HFFc6 (cell line): Measurements from ENCODE around the gene ZCWPW1. TPM values are rescaled to one million over a fixed set of nuclear protein-coding genes. Genes with fewer than 3 reads are reported as not detected.
"Not testable (repeated sequence)": the region's sequence is repeated elsewhere in the genome, so short reads cannot be mapped to it uniquely, and the experiment has no call there.

Source experiments
- DNase-seq: peaks from one replicate; pipeline ENCODE4 v3.0.0-alpha.2; 2018
- H3K27ac Mint-ChIP-seq: 2 replicates; pipeline ENCODE4 v1.8.0; 2020; ENCODE audit warnings: mild to moderate bottlenecking, mixed read lengths
- H3K27me3 Mint-ChIP-seq: 2 replicates; pipeline ENCODE4 v1.8.0; 2021; ENCODE audit warnings: mild to moderate bottlenecking, moderate library complexity, mixed read lengths; ENCODE audit not compliant: insufficient read depth
- H3K36me3 Mint-ChIP-seq: 2 replicates; pipeline ENCODE4 v1.8.0; 2021; ENCODE audit warnings: low read depth, mixed read lengths
- H3K4me1 Mint-ChIP-seq: 2 replicates; pipeline ENCODE4 v1.8.0; 2020; ENCODE audit warnings: low read depth, mixed read lengths
- H3K4me3 Mint-ChIP-seq: 2 replicates; pipeline ENCODE4 v1.8.0; 2020; ENCODE audit warnings: mild to moderate bottlenecking, moderate library complexity, mixed read lengths
- H3K9me3 Mint-ChIP-seq: 2 replicates; pipeline ENCODE4 v1.8.0; 2020; ENCODE audit warnings: mild to moderate bottlenecking, mixed read lengths
- CTCF ChIP-seq: fragments of 200-600 bp; sonication (generic); IDR thresholded peaks from 2 replicates; pipeline ENCODE4 v1.5.0; 2021; ENCODE audit warnings: antibody characterized with exemption, mild to moderate bottlenecking
- total RNA-seq, 6 experiments: library from RNA; stranded (reverse); fragmentation: NEBNext Ultra II Directional; extraction: Animal tissue kit (Norgen Biotek cat#: 25700); gene quantifications; 2 replicates in 1 of 6; 3 replicates in 5 of 6; pipeline ENCODE4 v1.2.3, GENCODE V29; 2021

Gene ZCWPW1
- total RNA-seq, 6 experiments from 2014 or later: 0.55 to 1.7 (median 1.2) TPM

- Mint-ChIP-seq H3K36me3 (no peaks in the 10 kb centered on the region), H3K4me3 (no peak overlapping the region), H3K9me3 (no peaks in the 10 kb centered on the region), H3K27me3 (peaks cover 7% of the 10 kb centered on the region; the same call in 1 of the 2 replicates), H3K27ac (peak overlapping the region; percentile 54), H3K4me1 (peaks cover 57% of the 10 kb centered on the region)
- no peak for DNase-seq
- TF ChIP-seq CTCF: no peak
Measured at GRCh38 chr7:100441641-100442535, 13.4 kb upstream of the ZCWPW1 start.

GRCh38 chr7:100439244-100439643 lies 10.7 kb upstream of the ZCWPW1 start:
- peaks cover 49% of the 10 kb centered on the region for H3K4me1 Mint-ChIP-seq
- H3K27ac Mint-ChIP-seq: peak overlapping the region; percentile 96
- DNase-seq: not testable (repeated sequence)

GRCh38 chr7:100438731-100439130 lies 10.2 kb upstream of the ZCWPW1 start:
- not testable (repeated sequence) for H3K4me3 Mint-ChIP-seq, H3K9me3 Mint-ChIP-seq, DNase-seq, H3K27me3 Mint-ChIP-seq
- Mint-ChIP-seq H3K4me1 (peaks cover 49% of the 10 kb centered on the region), H3K27ac (peak overlapping the region; percentile 96), H3K36me3 (peaks cover 16% of the 10 kb centered on the region)

More at GRCh38 chr7:100439244-100439643, 10.7 kb upstream of the ZCWPW1 start:
- Mint-ChIP-seq H3K4me3 (peak overlapping the region; percentile 68), H3K36me3 (peaks cover 11% of the 10 kb centered on the region)
- not testable (repeated sequence) for H3K27me3 Mint-ChIP-seq, H3K9me3 Mint-ChIP-seq

- DNase-seq: no peak
- H3K36me3 Mint-ChIP-seq: peaks cover 20% of the 10 kb centered on the region
- peaks cover 48% of the 10 kb centered on the region for H3K4me1 Mint-ChIP-seq
- no peak for TF ChIP-seq CTCF
- H3K9me3 Mint-ChIP-seq: no peaks in the 10 kb centered on the region
- no peak overlapping the region for H3K4me3 Mint-ChIP-seq
- H3K27ac Mint-ChIP-seq: peak overlapping the region; percentile 63
- peaks cover 8% of the 10 kb centered on the region for H3K27me3 Mint-ChIP-seq
Measured at GRCh38 chr7:100438172-100438571, 9.7 kb upstream of the ZCWPW1 start.

GRCh38 chr7:100437150-100438100 lies 8.9 kb upstream of the ZCWPW1 start:
- no peak for TF ChIP-seq CTCF
- Mint-ChIP-seq H3K27me3 (peaks cover 8% of the 10 kb centered on the region), H3K4me1 (peaks cover 47% of the 10 kb centered on the region), H3K4me3 (no peak overlapping the region; the same call in 1 of the 2 replicates), H3K27ac (no peak overlapping the region), H3K36me3 (peaks cover 24% of the 10 kb centered on the region), H3K9me3 (no peaks in the 10 kb centered on the region)
- DNase-seq: no peak

GRCh38 chr7:100435401-100436304 lies 7.2 kb upstream of the ZCWPW1 start:
- peaks cover 31% of the 10 kb centered on the region for H3K36me3 Mint-ChIP-seq

More at GRCh38 chr7:100435401-100436304, 7.2 kb upstream of the ZCWPW1 start:
- Mint-ChIP-seq H3K27ac (peak overlapping the region; percentile 92), H3K4me1 (peaks cover 60% of the 10 kb centered on the region), H3K9me3 (no peaks in the 10 kb centered on the region), H3K27me3 (peaks cover 18% of the 10 kb centered on the region), H3K4me3 (peak overlapping the region; percentile 91)
- no peak for TF ChIP-seq CTCF
- DNase-seq: no peak
